ENCODE results near the gene ZFAND6.

DNA sequence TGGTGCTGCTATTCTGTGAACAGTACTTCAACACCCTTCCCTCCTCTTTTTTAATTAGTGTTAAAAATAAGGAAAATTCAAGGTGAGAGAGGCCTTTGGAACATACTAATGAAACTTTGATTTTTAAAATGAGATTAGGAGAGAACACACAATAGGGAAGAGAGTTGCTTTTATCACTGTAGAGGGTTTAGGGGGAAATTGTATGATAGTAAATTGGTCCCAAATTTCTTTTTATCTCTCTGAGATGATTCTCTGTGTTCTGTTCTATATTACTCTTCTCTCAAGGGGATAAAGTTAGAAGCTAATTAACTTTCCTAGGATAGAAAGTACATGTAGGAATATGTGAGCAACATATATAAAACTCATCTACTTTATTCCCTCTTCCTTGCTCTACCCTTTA is 40.8 kb downstream of the ZFAND6 start:
- no peak for TF ChIP-seq POLR2AphosphoS5 (IDR thresholded peaks at IDR 0.05; ENCODE audit: low read depth, low read length)
- no peak for TF ChIP-seq POLR2A (IDR thresholded peaks at IDR 0.05; ENCODE audit: low read depth, low read length)
- no peak for TF ChIP-seq TAF1 (IDR thresholded peaks at IDR 0.05; ENCODE audit: borderline replicate concordance, low read depth, low read length)

Measured in GM12892 (cell line).